CD4-positive, alpha-beta T cell treated with Interleukin-15 for 4 hours (primary cell): ENCODE results near the gene NID1.
"Not testable (repeated sequence)": the region's sequence is repeated elsewhere in the genome, so short reads cannot be mapped to it uniquely, and the experiment has no call there.

ENCODE experiments used
- DNase-seq: peaks from one replicate; pipeline ENCODE4 v3.0.0-alpha.2; 2020; ENCODE audit warnings: low spot score

The NID1 gene

GRCh38 chr1:236029428-236029940, 35.4 kb downstream of the NID1 start:
- no peak for DNase-seq

GRCh38 chr1:236027104-236027503, 37.8 kb downstream of the NID1 start:
- no peak for DNase-seq

GRCh38 chr1:236025836-236026235, 39.1 kb downstream of the NID1 start:
- no peak for DNase-seq

GRCh38 chr1:236024641-236025040, 40.2 kb downstream of the NID1 start:
- no peak for DNase-seq

GRCh38 chr1:236023926-236024565, 40.8 kb downstream of the NID1 start:
- no peak for DNase-seq

GRCh38 chr1:236021424-236022135, 43.3 kb downstream of the NID1 start:
- DNase-seq, result no peak

- no peak for DNase-seq
Observed at GRCh38 chr1:236020359-236021219, 44.3 kb downstream of the NID1 start.

GRCh38 chr1:236018885-236019453, 45.9 kb downstream of the NID1 start:
- DNase-seq, result no peak

GRCh38 chr1:236016782-236017400, 48.0 kb downstream of the NID1 start:
- no peak for DNase-seq

- DNase-seq, result no peak
Observed at GRCh38 chr1:236016083-236016482, 48.8 kb downstream of the NID1 start.

- DNase-seq, result no peak
Observed at GRCh38 chr1:236015539-236015938, 49.4 kb downstream of the NID1 start.

- no peak for DNase-seq
Observed at GRCh38 chr1:236013330-236013729, 51.6 kb downstream of the NID1 start.

- no peak for DNase-seq
Observed at GRCh38 chr1:236011641-236012040, 53.2 kb downstream of the NID1 start.

GRCh38 chr1:236010443-236010842, 54.4 kb downstream of the NID1 start:
- DNase-seq, result no peak

- DNase-seq, result no peak
Observed at GRCh38 chr1:236009857-236010256, 55.0 kb downstream of the NID1 start.

GRCh38 chr1:236009191-236009590, 55.7 kb downstream of the NID1 start:
- no peak for DNase-seq

GRCh38 chr1:236007781-236008180, 57.1 kb downstream of the NID1 start:
- no peak for DNase-seq

- not testable (repeated sequence) for DNase-seq
Observed at GRCh38 chr1:236003058-236003457, 61.8 kb downstream of the NID1 start.

GRCh38 chr1:236002572-236002971, 62.3 kb downstream of the NID1 start:
- no peak for DNase-seq

- no peak for DNase-seq
Observed at GRCh38 chr1:236002025-236002390, 62.9 kb downstream of the NID1 start.

- no peak for DNase-seq
Observed at GRCh38 chr1:236000781-236001180, 64.1 kb downstream of the NID1 start.
